HG03439 (cell line): ENCODE measurements around the gene STYXL2.

ENCODE experiments used
- ATAC-seq: cut with Tn5 transposase; IDR thresholded peaks from one replicate; pipeline ENCODE4 v1.9.1; 2021; ENCODE audit warnings: mild to moderate bottlenecking, moderate library complexity; ENCODE audit not compliant: unreplicated experiment

STYXL2 gene

DNA sequence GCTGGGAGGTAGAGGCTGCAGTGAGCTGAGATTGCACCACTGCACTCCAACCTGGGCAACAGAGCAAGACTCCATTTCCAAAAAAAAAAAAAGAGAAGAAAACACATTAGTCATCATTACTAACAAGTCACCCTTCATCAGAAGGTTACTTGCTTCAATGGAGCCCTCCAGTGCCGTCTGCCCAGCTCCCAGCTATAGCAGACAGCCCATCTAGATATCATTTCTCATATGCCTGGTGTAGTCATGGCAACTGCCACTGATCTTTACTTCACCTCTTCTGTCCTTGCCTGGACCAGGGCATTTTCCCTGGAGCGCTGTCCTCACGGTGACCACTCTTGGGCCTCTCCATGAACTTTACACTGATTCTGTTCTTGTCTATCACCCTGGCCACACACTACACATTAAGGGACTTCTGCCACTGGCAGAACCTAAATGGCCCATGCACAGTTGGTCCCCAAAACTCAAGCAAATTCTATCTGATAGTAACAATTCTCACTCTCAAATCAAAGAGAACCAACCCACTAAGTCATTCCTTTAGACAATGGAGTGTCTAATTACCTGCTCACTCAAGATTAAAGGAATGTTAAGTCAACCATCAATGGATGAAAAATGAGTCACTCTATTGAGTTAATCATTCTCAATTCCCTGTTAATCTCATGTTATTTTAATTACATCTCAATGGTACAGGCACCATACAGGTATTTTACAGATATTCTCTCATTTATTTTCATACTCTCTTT is 16.6 kb upstream of the STYXL2 start:
- ATAC-seq, result no peak

DNA sequence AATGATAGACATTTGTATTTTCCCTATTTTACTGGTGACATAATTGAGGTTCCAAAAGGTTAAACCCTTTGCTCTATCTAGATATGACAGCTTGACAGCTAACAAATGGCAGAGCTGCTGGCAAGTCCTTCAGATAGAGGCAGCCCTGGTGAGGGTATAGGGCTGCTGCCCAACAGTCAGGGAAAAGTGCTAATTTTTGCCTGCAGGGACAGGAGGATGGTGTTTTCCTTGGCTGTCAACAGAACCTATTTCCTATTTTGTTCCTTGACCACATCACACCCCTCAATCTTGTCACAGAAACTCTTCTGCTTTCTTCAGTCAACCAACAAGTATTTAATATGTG is 16.0 kb upstream of the STYXL2 start:
- no peak for ATAC-seq

DNA sequence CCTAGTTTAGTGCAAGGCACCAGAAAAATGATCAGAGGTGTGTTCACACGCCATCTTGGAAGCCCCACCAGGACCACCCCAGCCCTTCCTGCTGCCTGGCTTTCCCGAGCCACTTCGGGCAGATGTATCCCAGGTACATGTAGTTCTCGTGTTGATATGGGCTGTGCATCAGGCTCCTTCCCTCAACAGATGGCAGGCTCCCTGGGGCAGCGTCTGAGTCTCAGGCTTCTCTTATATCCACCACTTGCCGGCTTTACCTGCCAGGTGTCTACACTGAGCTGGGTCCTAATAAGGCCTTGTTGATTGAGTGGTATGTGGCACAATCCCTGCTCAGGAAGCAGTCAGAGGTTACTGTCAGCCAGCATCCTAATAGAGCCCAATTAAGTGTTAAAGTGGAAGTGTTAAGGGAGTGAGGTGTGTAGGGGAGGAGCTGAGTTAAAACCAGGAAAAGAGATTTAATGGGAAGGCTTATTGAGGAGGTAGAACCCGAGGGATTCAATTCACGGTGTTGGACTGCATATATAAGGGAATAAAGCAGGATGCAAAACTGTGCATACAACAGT is 12.2 kb upstream of the STYXL2 start:
- no peak for ATAC-seq

- no peak for ATAC-seq
Observed at GRCh38 chr1:167082511-167083027, 11.3 kb upstream of the STYXL2 start.

- ATAC-seq, result no peak
Observed at GRCh38 chr1:167083066-167083665, 10.7 kb upstream of the STYXL2 start.

- no peak for ATAC-seq
Observed at GRCh38 chr1:167083871-167084270, 10.0 kb upstream of the STYXL2 start.

GRCh38 chr1:167084757-167085156 is 9.1 kb upstream of the STYXL2 start:
- ATAC-seq, result no peak

- ATAC-seq, result no peak
Observed at GRCh38 chr1:167086033-167086432, 7.8 kb upstream of the STYXL2 start.

- ATAC-seq, result no peak
Observed at GRCh38 chr1:167086768-167087167, 7.1 kb upstream of the STYXL2 start.

GRCh38 chr1:167088746-167089417 is 5.0 kb upstream of the STYXL2 start:
- no peak for ATAC-seq

GRCh38 chr1:167089939-167090313 is 3.9 kb upstream of the STYXL2 start:
- ATAC-seq, result no peak

- ATAC-seq, result no peak
Observed at GRCh38 chr1:167090314-167090942, 3.4 kb upstream of the STYXL2 start, which contains the start of gene GPA33. Gene GPA33, minus strand, starts transcription at chr1:167090377. Its CDS starts 90 bp downstream, at chr1:167090287.

DNA sequence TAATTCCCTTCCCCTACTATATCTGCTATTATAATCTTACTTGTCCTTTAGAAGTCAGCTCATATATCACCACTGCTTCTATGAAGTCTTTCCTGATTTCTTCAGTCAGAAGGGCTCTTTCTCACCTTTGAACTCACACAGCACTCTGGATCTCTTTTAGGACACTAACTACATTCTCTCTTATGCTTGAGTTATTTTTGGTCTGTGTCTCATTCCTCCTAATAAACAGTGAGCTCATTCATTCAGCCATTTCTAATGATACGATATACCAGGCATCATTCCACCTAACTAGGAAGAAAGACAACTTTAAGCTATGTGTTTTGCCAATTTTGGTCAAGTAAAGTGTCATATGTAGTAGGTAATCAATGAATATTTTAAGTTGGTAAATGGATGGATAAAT is 1.2 kb upstream of the STYXL2 start:
- no peak for ATAC-seq

GRCh38 chr1:167094690-167095089 is 815 bp downstream of the STYXL2 start:
- ATAC-seq, result no peak

- ATAC-seq, result no peak
Observed at GRCh38 chr1:167095368-167095767, 1.5 kb downstream of the STYXL2 start.

DNA sequence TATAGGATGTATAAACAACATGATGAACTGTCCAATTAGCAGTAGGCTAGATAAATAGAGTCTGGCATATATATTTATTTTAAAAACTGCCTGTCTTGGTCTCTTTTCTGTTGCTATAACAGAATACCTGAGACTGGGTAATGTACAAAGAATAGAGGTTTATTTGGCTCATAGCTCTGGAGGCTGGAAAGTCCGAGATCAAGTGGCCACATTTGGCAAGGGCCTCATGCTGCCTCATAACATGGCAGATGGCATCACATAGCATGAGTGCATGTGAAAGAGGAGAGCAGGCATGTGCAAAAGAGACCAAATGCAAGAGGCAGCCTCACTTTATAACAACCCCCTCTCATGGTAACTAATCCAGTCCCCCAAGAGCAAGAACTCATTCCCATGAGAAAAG is 6.0 kb downstream of the STYXL2 start:
- ATAC-seq, result no peak

DNA sequence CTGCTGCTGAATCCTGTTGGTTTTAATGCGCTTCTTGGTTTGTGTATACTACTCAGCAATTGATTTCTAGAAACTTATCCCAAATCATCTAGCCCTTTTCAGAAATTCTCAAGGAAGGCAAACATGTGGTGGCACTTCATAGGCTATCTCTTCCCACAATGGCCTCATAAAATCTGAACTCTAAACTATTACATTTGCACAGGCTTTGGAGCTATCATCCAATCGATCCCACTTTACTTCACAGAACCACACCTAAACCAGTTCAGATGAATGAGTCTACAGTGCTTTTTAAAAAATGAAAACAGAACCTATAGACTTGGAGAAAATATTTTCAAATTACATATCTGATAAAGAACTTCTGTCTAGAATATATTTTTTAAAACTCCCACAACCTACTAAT is 6.9 kb downstream of the STYXL2 start:
- ATAC-seq, result no peak

DNA sequence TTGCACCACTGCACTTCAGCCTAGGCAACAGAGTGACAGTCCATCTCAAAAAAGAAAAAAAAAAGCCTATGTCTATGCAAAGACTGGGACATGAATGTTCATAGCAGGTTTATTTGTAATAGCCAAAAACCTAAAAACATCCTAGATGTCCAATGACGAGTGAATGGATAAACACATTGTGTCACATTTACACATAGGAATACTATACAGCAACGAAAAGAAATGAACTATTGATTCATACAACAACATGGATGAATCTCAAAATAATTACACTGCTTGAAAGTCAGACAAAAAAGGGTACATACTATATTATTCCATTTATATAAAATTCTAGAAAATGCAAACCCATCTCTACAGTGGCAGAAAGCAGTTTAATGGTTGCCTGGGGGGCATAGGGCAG is 7.9 kb downstream of the STYXL2 start:
- ATAC-seq, result no peak

GRCh38 chr1:167102906-167103573 is 9.2 kb downstream of the STYXL2 start:
- ATAC-seq, result no peak

DNA sequence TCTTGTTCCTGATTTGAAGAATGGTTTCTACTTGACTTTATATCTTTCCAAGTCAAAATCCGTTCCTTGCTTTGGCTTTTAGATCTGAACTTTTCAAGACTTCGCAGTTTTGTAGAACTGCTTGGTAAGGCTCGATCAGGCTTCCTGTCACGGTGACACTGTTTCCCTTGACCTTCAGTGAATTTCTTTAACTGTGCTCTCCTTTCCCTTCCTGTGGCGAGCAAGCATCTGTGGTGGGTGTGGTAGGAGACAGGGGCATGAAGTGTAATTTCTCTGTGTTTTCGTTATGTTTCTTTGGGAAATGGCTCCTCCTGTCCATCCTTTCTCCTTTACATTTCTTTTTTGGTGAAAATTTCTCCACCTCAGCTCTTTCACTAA is 10.4 kb downstream of the STYXL2 start:
- no peak for ATAC-seq
